Measurements from ENCODE around the gene TAOK1. TPM values are rescaled to one million over a fixed set of nuclear protein-coding genes. Genes with fewer than 3 reads are reported as not detected.
A peak's percentile ranks its signal among the peaks of the same experiment; 100 is the strongest.

Gene TAOK1
- polyA plus RNA-seq, 2 of the 4 experiments (the other 2 are of a cell fraction): 18.2 to 46.7 TPM

GRCh38 chr17:29544066-29544465 is 153.9 kb downstream of the TAOK1 start:
- FAIRE-seq: peak; percentile 28

More at GRCh38 chr17:29544066-29544465, 153.9 kb downstream of the TAOK1 start:
- WGBS (ENCODE audit: missing lambda C conversion rate): 94% methylated on average over 4 of the region's 4 CpGs
- no peak for ATAC-seq
- POLR2A ChIA-PET: no interaction called here
- no peak overlapping the region for H3K4me2 ChIP-seq
- no peak overlapping the region for H3K27ac ChIP-seq
- H3K9me3 ChIP-seq: no peaks in the 10 kb centered on the region
- no peak overlapping the region for H3K4me3 ChIP-seq
- TF ChIP-seq E2F6 (IDR thresholded peaks at IDR 0.05; ENCODE audit: borderline replicate concordance, low read depth) (no peak), REST (IDR thresholded peaks at IDR 0.05) (no peak), RARB (CRISPR knock-in tag; IDR thresholded peaks at IDR 0.05) (no peak), EHMT2 (IDR thresholded peaks at IDR 0.05; ENCODE audit: low read depth) (no peak), USF2 (IDR thresholded peaks at IDR 0.05) (no peak), EP300 (IDR thresholded peaks at IDR 0.05) (no peak), KDM5A (IDR thresholded peaks at IDR 0.05) (no peak), KDM1A (IDR thresholded peaks at IDR 0.05; ENCODE audit: low read depth) (no peak), SMC3 (IDR thresholded peaks at IDR 0.05) (no peak), MAZ (IDR thresholded peaks at IDR 0.05; ENCODE audit: borderline replicate concordance, low read depth, low read length) (no peak), BCL3 (IDR thresholded peaks at IDR 0.05) (no peak), CBX8 (IDR thresholded peaks at IDR 0.05) (no peak), NFE2L2 (conservative IDR thresholded peaks at IDR 0.05; ENCODE audit: low read length) (no peak), HDAC2 (IDR thresholded peaks at IDR 0.05) (no peak), ELK1 (IDR thresholded peaks at IDR 0.05; ENCODE audit: low read depth, low read length) (no peak), MAFK (IDR thresholded peaks at IDR 0.05; ENCODE audit: partially characterized antibody) (no peak)
- peaks cover 19% of the 10 kb centered on the region for H3K4me1 ChIP-seq
- DNase-seq (ENCODE audit: low read depth in 1 of 2, low spot score in 1 of 2): no peak
- CTCF ChIA-PET: interaction anchor here (0.7 to 3.1 kb wide), 4 partner anchors 23 to 292 kb away, joined by 4 to 13 read pairs (median 8); partner anchors contain the start of gene ABHD15
